Measurements from ENCODE around the gene ZFYVE21. TPM values are rescaled to one million over a fixed set of nuclear protein-coding genes. Genes with fewer than 3 reads are reported as not detected.

ZFYVE21 gene
- total RNA-seq, 1 experiment from 2014 or later: 49.7 TPM

- H2BK120ac ChIP-seq (ENCODE audit: low read depth, low read length, poor library complexity, severe bottlenecking): no peak overlapping the region
- H3K27ac Mint-ChIP-seq: no peak overlapping the region
- no peak overlapping the region for H3K27ac ChIP-seq (ENCODE audit: insufficient read length, low read depth, low read length)
- no peak overlapping the region for H4K5ac ChIP-seq (ENCODE audit: insufficient read length, low read depth, low read length)
- no peak overlapping the region for H2BK15ac ChIP-seq (ENCODE audit: low read depth, low read length)
- no peak overlapping the region for H4K8ac ChIP-seq (replicated peaks; ENCODE audit: insufficient read length, low read depth, low read length)
- no peak overlapping the region for H3K4me3 Mint-ChIP-seq
- no peak overlapping the region for H3K56ac ChIP-seq (ENCODE audit: insufficient read length, low read depth, low read length)
- no peaks in the 10 kb centered on the region for H3K23me2 ChIP-seq (ENCODE audit: insufficient read length, low read depth, low read length, poor library complexity, severe bottlenecking)
- no peak overlapping the region for H3K18ac ChIP-seq (ENCODE audit: insufficient read length, low read depth, low read length)
- H2AK5ac ChIP-seq (ENCODE audit: insufficient read length, low read length): no peak overlapping the region
- no peaks in the 10 kb centered on the region for H3K79me1 ChIP-seq (ENCODE audit: insufficient read depth, low read depth, low read length, poor library complexity, severe bottlenecking)
- no peaks in the 10 kb centered on the region for H3K27me3 ChIP-seq (ENCODE audit: insufficient read depth, low read length)
- H4K20me1 ChIP-seq (ENCODE audit: control insufficient read depth, insufficient read depth, insufficient read length): no peaks in the 10 kb centered on the region
- H3K9me3 Mint-ChIP-seq: no peaks in the 10 kb centered on the region; a peak in 1 of 5 replicates
- H3K14ac ChIP-seq (ENCODE audit: insufficient read depth, low read length): no peak overlapping the region
- H3K4me2 ChIP-seq (ENCODE audit: insufficient read depth, insufficient read length, low read length): no peak overlapping the region
- DNase-seq: no peak
- TF ChIP-seq, protein P1, sequence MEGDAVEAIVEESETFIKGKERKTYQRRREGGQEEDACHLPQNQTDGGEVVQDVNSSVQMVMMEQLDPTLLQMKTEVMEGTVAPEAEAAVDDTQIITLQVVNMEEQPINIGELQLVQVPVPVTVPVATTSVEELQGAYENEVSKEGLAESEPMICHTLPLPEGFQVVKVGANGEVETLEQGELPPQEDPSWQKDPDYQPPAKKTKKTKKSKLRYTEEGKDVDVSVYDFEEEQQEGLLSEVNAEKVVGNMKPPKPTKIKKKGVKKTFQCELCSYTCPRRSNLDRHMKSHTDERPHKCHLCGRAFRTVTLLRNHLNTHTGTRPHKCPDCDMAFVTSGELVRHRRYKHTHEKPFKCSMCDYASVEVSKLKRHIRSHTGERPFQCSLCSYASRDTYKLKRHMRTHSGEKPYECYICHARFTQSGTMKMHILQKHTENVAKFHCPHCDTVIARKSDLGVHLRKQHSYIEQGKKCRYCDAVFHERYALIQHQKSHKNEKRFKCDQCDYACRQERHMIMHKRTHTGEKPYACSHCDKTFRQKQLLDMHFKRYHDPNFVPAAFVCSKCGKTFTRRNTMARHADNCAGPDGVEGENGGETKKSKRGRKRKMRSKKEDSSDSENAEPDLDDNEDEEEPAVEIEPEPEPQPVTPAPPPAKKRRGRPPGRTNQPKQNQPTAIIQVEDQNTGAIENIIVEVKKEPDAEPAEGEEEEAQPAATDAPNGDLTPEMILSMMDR (conservative IDR thresholded peaks at IDR 0.05): no peak
- no peak overlapping the region for H3T11ph ChIP-seq (ENCODE audit: low read length)
- no peak overlapping the region for H2BK5ac ChIP-seq (ENCODE audit: insufficient read length, low read length)
- no peaks in the 10 kb centered on the region for H3K9me3 ChIP-seq (ENCODE audit: control insufficient read depth, low read depth, low read length)
- H2BK20ac ChIP-seq (ENCODE audit: low read depth, low read length, poor library complexity, severe bottlenecking): no peak overlapping the region
- no peak overlapping the region for H3K9ac ChIP-seq (ENCODE audit: extremely low read depth, insufficient read length, low read length)
- H2BK12ac ChIP-seq (ENCODE audit: insufficient read length, low read depth, low read length): no peak overlapping the region
- no peaks in the 10 kb centered on the region for H3K79me2 ChIP-seq (ENCODE audit: insufficient read depth, low read length)
- H3K4me1 Mint-ChIP-seq: peaks cover 12 to 13% of the 10 kb centered on the region in 2 experiments
- no peak overlapping the region for H2AFZ ChIP-seq (ENCODE audit: low read length)
- peaks cover 1% of the 10 kb centered on the region; the same call in 1 of the 2 replicates for H3K27me3 Mint-ChIP-seq (ENCODE audit: low read depth)
- H3K23ac ChIP-seq (ENCODE audit: insufficient read length, low read depth, low read length): no peak overlapping the region
- H3K36me3 Mint-ChIP-seq (ENCODE audit: insufficient read depth in 1 of 3, low read depth in 3 of 3): peaks cover 9 to 48% (median 38%) of the 10 kb centered on the region in 3 experiments; a peak in 6 of 7 replicates
- H3K4ac ChIP-seq (ENCODE audit: low read depth, low read length): no peak overlapping the region
- no peak overlapping the region for H4K91ac ChIP-seq (ENCODE audit: insufficient read length, low read depth, low read length)
- no peaks in the 10 kb centered on the region for H3K4me1 ChIP-seq (ENCODE audit: insufficient read depth, low read length)
- no CpG with 5 or more reads among the region's 33 CpGs for WGBS (ENCODE audit: extremely low coverage, insufficient read length, low lambda C conversion rate)
Measured at GRCh38 chr14:103698380-103699260, 17.0 kb upstream of the ZFYVE21 start.
